ENCODE measurements around the gene MED12L. TPM values are rescaled to one million over a fixed set of nuclear protein-coding genes. Genes with fewer than 3 reads are reported as not detected.
"Not testable (repeated sequence)": the region's sequence is repeated elsewhere in the genome, so short reads cannot be mapped to it uniquely, and the experiment has no call there.

Gene MED12L
- total RNA-seq, 1 experiment from 2014 or later = 1.5 TPM

DNA sequence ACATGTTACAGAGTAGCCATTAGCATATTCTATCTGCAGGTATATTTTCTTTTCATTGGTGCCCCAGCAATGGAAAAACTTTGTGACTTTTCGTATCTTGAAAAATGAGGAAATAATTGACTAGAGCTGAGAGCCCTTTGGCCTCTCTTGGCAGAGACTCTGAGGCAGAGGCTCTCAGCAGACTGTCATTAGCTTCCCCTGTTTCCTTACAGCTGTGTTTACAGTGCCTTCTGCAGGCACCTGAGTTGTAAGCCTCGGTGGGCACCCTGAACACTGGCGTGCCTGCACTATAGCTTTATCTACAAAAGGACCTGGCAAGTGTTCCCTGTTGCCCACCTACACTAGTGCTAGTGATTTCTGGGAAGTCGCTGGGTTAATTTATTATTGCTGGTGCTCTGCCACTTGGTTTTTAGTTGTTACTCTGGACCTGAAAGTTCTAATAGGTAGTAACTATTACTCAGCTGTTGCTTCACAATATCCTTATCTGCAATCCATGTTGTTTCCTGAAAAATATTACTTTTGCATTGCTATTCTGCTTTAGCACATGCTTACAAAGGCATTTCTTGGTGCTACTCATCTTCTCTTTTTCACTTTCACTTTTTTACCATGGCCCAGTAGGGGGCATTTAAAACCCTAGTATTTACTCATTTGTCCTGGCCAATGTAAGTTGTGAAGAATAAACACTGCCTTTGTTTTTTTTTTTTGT, 125.4 kb downstream of the MED12L start:
- DNase-seq (ENCODE audit: low read depth) = no peak

DNA sequence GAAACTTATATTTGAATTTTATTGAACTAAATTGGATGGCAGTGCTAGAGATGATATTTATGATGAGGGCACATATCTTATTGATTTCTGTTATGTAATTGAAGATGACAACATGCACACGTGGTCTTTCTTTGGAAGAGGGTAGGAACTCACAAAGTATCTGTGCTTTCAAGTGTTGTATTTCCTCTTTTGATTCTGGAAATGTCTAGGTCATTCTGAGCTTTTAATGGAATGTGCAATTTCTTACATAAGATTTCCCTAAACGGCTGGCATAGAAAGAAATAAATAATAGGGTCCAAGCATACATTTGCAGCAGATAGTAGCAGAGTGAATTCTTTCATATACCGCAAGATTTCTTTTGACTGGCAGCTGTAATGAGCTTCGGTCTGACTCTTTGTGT, 127.7 kb downstream of the MED12L start:
- no peak for DNase-seq (ENCODE audit: low read depth)

DNA sequence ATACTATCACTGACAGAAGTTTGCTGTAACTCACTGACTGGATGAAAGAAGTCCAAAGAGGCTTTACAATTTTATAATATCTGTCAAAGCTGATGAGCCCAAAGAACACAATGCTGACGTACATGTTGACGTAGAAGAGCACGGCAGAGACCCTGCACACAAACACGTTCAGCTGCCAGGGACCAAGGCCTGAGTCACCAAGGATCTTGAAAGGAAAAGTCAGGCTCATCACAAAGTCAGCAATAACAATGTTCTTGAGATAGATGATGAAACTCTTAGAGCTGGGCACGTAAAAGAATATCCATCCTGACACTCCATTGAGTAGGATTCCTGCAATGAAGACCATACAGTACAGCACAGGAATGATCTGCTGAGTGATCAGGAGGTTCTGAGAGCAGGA, 128.4 kb downstream of the MED12L start:
- no peak for DNase-seq (ENCODE audit: low read depth)

DNA sequence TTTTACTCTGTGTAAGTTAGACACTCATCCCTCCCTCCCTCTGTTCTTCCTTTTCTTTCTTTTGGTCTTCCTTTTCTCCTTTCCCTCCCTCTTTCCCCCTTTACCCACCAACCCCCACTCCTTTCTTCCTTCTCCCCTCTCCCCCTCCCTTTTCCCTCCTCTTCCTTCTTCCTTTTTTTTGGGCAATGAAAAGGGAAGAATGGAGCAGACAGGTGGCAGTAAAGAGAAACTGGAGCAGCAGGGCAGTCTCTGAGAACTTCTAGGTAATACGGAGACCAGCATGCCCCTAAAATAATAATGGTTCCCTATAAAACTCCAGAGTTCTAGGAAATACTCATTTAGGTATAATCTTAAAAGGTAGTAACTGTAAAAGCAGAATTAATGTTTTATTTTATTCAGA, 129.0 kb downstream of the MED12L start:
- DNase-seq (ENCODE audit: low read depth) = no peak

DNA sequence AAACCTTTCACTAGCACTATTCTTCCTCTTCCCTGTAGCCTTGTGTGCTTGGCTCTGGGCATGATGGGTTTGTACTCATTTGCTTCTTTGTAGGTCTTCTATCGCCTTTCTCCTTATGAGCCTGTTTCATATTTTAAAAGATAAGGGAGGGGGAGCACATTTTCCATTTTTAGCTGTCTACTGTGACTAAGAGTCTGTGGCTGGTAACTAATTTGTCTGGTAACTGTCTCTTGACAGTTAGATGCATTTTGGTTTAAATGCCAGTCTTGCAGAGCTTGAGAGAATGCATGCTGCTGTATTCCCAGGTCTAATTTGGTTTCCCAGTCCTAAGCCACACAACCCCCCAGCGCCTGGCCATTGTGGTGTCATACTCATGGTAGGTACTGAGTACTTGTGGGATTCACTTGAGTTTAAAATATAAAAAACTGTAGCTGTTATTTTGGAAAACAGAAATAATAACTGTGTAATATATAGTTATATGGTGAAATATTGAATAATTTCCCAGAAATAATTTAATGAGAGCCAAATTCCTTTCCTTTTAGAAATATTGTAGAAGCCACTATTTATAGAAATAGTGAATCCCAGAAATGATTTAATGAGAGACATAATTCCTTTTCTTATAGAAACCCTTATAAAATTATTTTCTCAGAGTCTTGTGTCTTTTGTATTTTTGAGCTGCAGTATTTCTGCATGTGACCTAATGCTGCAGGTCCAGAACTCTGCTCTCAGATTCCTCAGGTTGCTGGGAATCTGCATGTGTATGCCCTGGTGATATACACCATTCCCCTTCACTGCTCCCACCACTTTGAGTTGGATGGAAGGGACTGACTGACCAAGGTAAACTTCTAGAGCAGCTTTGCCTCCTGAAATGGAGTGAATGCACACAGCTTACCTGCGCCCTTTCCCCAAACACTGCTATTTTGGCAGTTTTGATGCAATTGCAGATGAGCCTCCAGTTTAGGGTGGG, 131.5 kb downstream of the MED12L start:
- DNase-seq (ENCODE audit: low read depth) = peak; percentile 19

DNA sequence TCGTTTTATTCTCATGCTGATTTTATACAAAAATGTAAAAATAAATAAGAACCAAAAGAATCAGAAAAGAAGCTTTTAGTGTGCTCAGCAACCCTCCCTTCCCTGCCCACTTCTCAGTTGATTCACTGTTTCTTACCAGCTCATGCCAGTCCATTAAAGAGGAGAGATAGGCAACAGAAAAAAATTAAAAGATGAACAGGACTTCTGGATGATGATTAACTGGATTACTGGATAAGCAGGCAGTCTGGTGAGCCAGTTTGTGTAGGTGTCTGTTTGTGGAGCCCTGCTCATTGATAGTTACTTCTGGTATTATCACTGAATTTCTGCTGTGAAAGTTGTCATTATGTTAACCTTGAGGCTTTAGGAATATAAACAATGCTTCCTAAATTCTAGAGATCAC, 132.7 kb downstream of the MED12L start:
- no peak for DNase-seq (ENCODE audit: low read depth)

DNA sequence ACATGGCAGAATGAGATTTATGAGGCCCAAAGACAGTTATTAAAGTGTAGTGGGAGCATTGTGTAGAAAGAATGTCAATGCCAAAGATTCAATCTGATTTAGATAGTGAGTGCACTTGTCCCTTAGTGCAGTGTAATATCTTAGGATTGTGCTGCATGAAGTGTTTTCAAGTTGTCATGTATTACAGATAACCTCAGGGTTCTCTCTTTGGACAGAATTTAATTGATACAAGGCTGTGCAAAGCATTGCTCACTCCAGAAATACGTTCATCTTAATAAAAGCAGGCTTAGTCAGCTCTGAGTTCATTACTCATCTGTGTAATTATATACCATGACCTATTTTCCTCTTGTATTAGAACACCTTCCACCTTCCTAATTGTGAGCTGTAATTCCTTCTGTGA, 133.6 kb downstream of the MED12L start:
- DNase-seq (ENCODE audit: low read depth) = peak; percentile 82

DNA sequence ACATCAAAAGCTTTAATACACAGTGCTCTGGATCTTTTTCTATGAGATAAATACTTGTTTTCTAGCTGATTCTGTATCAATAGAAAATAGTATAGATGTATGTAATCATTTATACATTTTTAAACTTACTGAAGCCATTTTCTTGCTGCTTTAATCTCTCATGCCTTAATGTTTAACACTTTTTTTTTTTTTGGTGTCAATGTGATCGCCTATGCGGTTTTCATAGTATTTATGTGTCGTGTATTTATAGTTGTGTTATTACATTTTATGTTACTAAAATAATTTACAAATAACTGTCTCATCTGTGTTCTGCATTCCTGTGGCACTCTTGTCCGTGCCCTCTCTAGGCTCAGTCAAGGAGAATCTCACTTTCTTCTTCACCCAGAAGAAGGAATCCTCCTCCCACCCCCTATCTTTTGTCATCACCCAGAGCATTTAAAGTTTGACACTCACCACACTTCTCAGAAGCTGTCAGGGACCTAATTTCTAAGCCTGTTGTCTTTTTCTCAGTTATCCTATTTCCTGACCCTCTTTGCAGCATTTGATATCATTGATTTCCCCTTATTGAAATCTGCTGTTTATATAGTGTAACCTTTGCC, 138.9 kb downstream of the MED12L start:
- DNase-seq (ENCODE audit: low read depth) = no peak

DNA sequence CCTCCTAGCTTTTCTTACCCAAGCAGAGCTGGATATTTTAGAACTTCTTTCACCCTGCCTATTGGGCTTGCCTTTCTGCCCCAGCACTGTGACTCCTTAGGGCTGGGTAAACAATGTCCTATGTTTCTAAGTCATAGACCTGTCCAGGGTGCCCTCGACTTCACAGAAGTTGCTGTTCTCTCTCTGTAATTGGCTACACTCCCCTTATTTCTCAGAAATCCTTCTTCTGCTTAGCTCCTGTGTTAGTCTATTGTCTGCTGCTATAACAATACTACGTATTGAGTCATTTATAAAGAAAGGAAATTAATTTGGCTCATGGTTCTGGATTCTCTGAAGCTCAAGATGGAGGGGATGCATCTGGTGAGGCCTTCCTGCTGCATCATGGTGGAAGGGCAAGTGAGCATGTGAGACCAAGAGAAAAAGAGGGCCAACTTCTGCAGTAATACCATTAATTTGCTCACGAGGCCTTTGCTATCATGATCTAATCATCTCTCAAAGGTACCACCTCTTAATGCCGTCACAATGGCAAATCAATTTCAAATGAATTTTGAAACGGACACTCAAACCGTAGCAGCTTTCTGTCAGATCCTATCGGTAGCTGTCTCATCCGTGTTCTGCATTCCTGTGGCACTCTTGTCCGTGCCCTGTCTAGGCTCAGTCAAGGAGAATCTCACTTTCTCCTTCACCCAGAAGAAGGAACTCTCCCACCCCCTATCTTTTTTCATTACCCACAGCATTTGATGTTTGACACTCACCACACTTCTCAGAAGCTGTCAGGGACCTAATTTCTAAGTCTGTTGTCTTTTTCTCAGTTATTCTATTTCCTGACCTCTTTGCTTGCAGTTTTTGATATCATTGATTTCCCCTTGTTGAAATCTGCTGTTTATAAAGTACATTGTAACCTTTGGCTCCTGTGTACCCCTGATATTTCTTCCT, 139.8 kb downstream of the MED12L start:
- no peak for DNase-seq (ENCODE audit: low read depth)

DNA sequence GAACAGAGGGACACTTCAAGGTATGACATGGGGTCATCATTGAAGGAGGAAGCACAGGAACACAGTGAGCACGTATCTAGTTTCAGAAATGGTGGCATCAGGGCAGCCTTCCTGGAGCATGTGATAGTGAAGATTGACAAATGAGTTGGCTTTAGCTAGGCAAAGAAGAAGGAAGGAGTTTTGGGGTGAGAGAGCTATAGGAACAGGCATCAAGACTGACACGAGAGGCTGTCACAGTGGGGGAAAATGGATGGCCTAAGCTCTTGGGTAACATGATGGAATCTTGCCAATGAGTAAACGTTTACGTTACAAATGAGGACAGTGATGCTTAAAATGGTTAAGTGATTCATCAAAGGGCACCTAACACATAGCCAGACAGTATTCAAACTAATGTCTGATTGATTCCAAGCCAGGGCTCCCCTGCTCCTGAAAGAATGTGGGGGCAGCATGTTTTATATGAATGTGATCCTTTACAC, 140.7 kb downstream of the MED12L start:
- peak; percentile 87 for DNase-seq (ENCODE audit: low read depth)

DNA sequence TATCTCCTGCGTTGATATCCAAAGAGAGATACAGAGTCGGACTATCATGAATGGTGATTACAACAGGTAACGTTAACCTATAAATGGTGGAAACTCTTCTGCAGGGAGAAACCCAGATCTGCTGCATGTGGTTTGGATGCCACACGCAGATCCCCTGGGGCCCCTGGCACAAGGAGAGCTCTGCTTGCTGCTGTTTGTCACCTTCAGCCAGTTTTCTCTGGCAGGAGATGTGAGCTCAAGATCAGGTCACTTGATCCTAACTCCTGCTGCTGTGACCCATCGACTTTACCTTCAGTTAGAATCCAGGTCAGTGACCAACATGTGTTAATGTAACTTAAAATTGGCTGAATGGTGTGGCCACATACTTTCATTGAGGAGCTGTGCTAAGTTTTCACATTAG, 141.4 kb downstream of the MED12L start:
- DNase-seq (ENCODE audit: low read depth) = no peak

DNA sequence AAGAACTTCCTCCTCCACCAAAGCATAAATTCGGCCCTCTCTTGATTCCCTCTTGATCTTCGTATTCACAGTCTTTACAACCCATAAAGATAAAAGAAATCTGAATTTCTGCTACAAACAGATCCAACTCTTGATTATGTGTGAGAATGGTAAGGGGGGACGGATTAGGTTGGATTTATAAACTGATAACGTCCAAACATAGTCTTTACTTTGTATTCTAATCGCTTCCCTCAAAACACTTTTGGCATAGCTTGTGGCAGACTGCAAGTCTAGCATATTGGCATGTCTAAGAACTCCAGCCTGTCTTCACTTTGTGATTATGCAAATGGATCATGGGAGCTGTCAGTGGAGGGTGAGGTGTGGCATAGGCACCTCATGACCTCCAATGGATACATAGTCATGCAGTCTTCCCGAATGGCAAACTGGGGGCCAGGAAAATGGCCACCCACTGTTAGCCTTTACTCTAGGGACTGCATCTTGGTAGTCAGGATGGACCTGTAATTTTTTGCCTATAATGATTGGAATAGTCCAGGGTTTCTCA, 141.9 kb downstream of the MED12L start:
- no peak for DNase-seq (ENCODE audit: low read depth)

DNA sequence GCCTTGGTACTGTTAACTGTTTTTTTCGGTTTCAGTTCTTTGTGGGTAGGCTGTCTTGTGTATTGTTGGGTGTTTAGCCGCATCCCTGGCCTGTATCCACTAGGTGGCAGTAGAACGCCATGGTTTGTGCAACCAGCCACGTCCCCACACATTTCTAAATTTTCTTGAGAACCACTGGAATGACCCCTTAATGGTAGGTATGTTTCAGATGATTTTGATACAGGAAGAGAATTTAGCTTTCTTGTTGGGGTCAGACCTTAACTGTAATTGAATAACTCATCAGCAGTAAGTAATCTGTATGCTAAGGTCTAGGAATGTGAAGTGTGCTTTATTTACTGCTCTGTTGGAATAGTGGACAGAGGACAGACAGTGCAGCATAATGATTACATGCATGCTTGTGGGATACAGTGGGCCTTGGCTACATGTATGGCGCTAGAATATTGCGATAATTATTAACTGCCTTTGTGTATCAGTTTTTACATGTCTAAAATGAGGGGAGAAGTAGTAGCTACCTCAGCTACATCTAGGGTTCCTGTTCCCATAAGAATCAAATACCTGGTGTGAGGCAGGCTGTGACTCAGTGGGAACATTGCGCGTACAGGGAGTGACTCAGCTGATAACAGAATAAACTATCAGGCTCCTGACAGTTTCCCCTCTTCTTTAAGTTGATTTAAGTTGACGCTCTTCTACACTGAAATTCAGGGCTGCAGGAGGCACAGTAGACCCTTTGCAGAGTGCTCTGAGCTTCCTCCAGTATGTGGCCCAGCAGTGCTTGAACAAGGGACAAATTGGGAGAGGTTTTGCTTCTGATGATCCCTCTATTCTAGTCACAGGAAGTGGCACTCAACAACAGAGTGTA, 142.6 kb downstream of the MED12L start:
- DNase-seq (ENCODE audit: low read depth) = peak; percentile 86

DNA sequence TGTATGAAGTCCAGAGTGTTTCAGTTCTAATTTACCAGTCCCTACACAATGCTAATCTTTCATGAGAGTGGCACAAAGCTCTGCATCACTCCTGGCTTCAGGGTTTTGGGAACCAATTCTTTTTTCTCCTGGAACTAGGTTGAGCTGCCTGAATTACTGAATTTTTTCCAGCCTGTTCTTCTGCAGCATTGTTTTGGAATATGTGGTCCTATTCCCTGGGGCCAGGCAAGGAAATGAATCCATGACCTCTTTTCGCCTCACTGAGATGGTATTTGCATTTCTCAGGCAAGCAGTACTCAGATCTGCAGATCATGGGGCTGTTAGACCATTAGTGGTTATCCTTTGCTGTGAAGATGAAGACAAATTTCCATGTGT, 143.2 kb downstream of the MED12L start:
- DNase-seq (ENCODE audit: low read depth) = peak; percentile 57

DNA sequence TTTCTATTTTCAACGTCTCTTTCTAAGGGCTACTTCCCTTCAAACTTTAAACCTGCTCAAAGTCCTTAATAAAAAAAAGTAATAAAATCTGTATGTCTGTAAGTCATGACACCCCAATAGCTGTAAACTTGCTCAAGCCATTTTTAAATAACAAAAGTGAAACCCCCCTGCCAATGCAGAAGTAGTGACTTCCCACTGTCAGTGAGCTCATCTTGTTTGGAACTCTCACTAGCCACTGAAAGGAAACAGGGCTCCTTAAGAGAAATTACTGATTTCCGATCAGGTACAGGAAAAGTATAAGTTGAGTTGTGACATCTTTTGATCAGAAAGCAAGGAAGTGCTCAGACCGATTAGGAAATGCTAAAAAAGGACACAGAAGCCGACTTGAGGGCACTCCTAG, 145.2 kb downstream of the MED12L start:
- no peak for DNase-seq (ENCODE audit: low read depth)

DNA sequence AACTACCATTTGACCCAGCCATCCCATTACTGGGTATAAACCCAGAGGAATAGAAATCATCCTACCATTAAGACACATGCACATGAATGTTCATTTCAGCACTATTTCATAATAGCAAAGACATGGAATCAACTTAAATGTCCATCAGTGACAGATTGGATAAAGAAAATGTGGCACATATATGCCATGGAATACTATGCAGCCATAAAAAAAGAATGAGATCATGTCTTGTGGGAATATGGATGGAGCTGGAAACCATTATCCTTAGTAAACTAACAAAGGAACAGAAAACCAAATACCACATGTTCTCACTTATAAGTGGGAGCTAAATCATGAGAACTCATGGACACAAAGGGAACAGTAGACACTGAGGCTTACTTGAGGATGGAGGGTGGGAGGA, 146.9 kb downstream of the MED12L start:
- not testable (repeated sequence) for DNase-seq (ENCODE audit: low read depth)

DNA sequence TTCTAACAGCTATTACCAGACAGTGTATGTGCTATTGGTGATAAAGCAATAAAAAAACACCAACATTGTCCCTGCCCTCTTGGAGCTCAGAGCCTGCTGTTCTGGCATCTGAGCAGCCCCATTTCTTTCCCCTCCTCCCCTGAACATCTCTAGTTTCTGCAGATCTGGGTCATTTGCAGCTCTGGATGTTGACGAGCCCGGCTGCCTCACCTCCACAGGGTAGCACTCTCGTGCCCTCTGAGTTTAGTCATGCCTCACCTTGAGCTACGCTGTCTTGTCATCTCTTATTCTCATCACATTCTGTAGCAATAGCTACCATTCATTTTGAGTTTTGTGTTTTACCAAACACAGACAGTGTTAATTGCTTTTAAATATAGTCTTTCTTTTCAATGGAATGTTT, 147.5 kb downstream of the MED12L start:
- DNase-seq (ENCODE audit: low read depth) = no peak

DNA sequence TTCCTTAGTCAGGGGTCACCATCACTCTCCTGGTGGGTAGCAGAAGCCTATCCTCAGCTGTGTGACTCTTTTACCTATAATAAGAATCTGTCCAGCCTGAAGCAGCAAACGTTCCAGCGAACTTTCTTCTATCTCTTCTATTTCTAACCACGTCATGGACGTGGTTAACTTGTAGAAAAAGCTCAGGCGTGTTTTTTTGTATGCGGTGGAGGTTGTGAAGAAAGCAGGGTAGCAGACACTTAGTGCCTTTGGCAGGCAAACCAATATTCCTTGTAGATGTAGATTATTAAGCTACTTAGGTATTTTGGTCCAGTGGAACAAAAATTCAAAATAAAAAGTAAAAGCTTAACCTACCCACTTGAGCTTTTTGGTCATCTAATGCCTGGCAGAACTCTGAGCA, 149.4 kb downstream of the MED12L start:
- DNase-seq (ENCODE audit: low read depth) = no peak

DNA sequence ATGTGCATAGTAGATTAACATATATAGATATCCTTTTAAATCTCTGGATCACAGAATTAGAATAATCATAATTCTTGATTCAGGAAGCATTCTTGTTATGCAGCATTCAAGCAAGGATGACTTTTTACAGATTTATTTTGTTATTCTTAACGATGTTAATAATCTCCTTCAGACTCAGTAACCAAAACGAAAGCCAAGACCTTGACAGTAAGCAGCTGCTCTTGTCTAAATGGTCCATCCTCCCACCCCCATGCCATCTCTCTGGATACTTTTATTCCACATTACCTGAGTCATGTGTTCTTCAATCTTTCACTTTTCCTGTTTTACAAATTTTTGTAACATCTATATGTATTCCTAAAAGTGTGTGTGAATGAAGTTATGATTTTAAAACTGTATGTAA, 150.9 kb downstream of the MED12L start:
- DNase-seq (ENCODE audit: low read depth) = no peak

DNA sequence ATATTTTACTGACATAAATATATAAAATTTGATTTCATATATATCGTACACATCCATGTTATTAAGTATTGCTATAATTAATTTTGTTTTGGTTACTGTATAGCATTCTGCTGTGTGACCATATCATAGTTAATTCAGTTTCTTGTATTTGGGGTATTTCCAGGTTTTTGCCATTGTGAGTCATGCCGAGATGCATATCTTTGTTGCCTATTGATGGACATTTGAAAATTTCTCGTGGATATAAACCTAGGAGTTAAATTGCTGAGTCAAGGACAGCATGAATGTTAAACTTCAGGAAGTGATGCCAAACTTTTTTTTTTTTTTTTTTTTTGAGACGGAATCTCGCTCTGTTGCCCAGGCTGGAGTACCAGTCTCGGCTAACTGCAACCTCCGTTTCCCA, 151.3 kb downstream of the MED12L start:
- DNase-seq (ENCODE audit: low read depth) = peak; percentile 18

Measured in HT1080 (cell line).